ENCODE measurements around the gene ZNF746. TPM values are rescaled to one million over a fixed set of nuclear protein-coding genes. Genes with fewer than 3 reads are reported as not detected.

Gene ZNF746
- total RNA-seq, 4 donors from 2014 or later = 15.1 to 30.4 (median 25.0) TPM

- DNase-seq (ENCODE audit: low spot score) = no peak
- no peak for ATAC-seq (ENCODE audit: low FRiP score)
- no peak for TF ChIP-seq CTCF (IDR thresholded peaks at IDR 0.05)
Observed at GRCh38 chr7:149527414-149527813, 29.8 kb upstream of the ZNF746 start.

- no peak for ATAC-seq (ENCODE audit: low FRiP score)
Observed at GRCh38 chr7:149525280-149525679, 27.7 kb upstream of the ZNF746 start.

DNA sequence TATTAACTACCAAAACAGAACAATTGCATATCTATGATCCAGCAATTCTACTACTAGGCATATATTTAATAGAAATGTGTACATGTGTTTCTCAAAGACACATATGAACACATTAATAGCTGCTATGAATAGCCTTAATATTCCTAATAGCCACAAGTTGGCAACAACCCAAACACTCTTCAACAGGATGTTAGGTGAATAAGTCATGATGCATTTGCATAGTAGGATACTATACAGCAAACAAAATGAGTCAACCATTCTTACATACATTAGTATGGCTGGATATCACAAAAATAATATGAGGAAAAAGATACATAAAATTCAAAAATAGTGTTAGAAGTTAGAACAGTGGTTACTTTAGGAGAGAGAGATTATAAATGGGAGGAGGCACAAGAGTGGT is 26.8 kb upstream of the ZNF746 start:
- DNase-seq (ENCODE audit: low spot score) (no peak), ATAC-seq (ENCODE audit: low FRiP score) (no peak)
- no peak for TF ChIP-seq CTCF (IDR thresholded peaks at IDR 0.05)

More at GRCh38 chr7:149525280-149525679, 27.7 kb upstream of the ZNF746 start:
- no peak for DNase-seq (ENCODE audit: low spot score)
- TF ChIP-seq CTCF (IDR thresholded peaks at IDR 0.05) = no peak

DNA sequence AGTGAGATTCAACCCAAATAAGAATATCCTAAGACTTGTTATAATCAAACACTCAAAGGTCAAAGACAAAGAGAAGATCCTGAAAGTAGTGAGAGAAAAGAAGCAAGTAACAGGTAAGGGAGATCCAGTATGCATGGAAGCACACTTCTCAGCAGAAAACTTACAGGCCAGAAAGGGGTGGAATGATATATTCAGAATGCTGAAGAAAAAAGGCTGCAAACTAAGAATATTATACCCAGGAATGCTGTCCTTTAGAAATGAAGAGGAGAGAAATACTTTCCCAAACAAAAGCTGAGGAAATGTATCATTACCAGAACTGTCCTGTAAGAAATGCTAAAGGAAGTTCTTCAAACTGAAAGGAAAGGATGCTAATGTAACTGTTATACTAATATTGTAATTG is 12.6 kb upstream of the ZNF746 start:
- ATAC-seq (ENCODE audit: low FRiP score) = no peak
- no peak for TF ChIP-seq CTCF (IDR thresholded peaks at IDR 0.05)
- no peak for DNase-seq (ENCODE audit: low spot score)

- ATAC-seq (ENCODE audit: low FRiP score) = no peak
- no peak for TF ChIP-seq CTCF (IDR thresholded peaks at IDR 0.05)
- DNase-seq (ENCODE audit: low spot score) = no peak
Observed at GRCh38 chr7:149509774-149510173, 12.2 kb upstream of the ZNF746 start.

- ATAC-seq (ENCODE audit: low FRiP score) (no peak), DNase-seq (ENCODE audit: low spot score) (no peak)
- TF ChIP-seq CTCF (IDR thresholded peaks at IDR 0.05) = no peak
Observed at GRCh38 chr7:149505551-149505950, 7.9 kb upstream of the ZNF746 start.

DNA sequence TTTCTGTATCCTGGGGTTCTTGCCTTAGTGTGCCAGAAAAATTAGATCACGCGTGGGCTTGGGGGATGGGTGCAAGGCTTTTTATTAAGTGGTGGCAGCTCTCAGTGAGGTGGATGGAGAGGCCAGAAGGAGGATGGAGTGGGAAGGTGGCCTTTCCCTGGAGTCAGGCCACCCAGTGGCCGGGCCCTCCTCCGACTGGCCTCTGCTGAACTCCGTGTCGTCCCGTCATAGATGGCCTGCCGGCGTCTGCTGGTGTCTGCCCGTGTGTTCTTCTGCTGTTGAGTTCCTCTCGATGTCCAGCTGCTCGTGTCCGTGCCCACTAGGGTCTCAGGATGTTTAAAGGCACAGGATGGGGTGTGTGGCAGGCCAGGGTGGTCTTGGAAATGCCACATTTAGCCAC is 4.0 kb upstream of the ZNF746 start:
- DNase-seq (ENCODE audit: low spot score) (no peak), ATAC-seq (ENCODE audit: low FRiP score) (no peak)
- TF ChIP-seq CTCF (IDR thresholded peaks at IDR 0.05) = no peak

Data from omental fat pad (tissue), 4 donors.